GM23248 (cell line): Measurements from ENCODE around the gene SERPINA6. TPM values are rescaled to one million over a fixed set of nuclear protein-coding genes. Genes with fewer than 3 reads are reported as not detected.
"Not testable (repeated sequence)": the region's sequence is repeated elsewhere in the genome, so short reads cannot be mapped to it uniquely, and the experiment has no call there.

Experiments used
- DNase-seq: peaks from one replicate; pipeline ENCODE4 v3.0.0-alpha.2; 2015
- H2AFZ ChIP-seq: fragments of 200-600 bp; sonication (generic); 2 replicates; pipeline ENCODE4 v1.6.1; 2016; ENCODE audit warnings: antibody characterized with exemption
- H3F3A ChIP-seq: fragments of 200-600 bp; sonication (generic); 2 replicates; pipeline ENCODE4 v1.6.1; 2016; ENCODE audit warnings: mild to moderate bottlenecking, antibody characterized with exemption, mixed run types; ENCODE audit not compliant: insufficient read depth
- H3K27ac ChIP-seq: fragments of 200-600 bp; sonication (generic); 2 replicates; pipeline ENCODE4 v1.5.1; 2016; ENCODE audit warnings: mild to moderate bottlenecking
- H3K27me3 ChIP-seq: fragments of 200-600 bp; sonication (generic); replicated peaks from 2 replicates; pipeline ENCODE4 v1.6.1; 2016; ENCODE audit warnings: mild to moderate bottlenecking; ENCODE audit not compliant: insufficient read depth
- H3K36me3 ChIP-seq: fragments of 200-600 bp; sonication (generic); 2 replicates; pipeline ENCODE4 v1.6.1; 2016; ENCODE audit warnings: low read depth, mild to moderate bottlenecking
- H3K4me1 ChIP-seq: fragments of 200-600 bp; sonication (generic); 2 replicates; pipeline ENCODE4 v1.6.1; 2016; ENCODE audit warnings: mild to moderate bottlenecking; ENCODE audit not compliant: insufficient read depth
- H3K4me2 ChIP-seq: fragments of 200-600 bp; sonication (generic); one replicate; pipeline ENCODE4 v1.6.1; 2016; ENCODE audit warnings: mild to moderate bottlenecking; ENCODE audit not compliant: unreplicated experiment
- H3K4me3 ChIP-seq: fragments of 200-600 bp; sonication (generic); 2 replicates; pipeline ENCODE4 v1.5.1; 2016; ENCODE audit warnings: mild to moderate bottlenecking
- H3K79me2 ChIP-seq: fragments of 200-600 bp; sonication (generic); 2 replicates; pipeline ENCODE4 v1.6.1; 2016; ENCODE audit warnings: mild to moderate bottlenecking; ENCODE audit not compliant: insufficient read depth
- H3K9ac ChIP-seq: fragments of 200-600 bp; sonication (generic); 2 replicates; pipeline ENCODE4 v1.6.1; 2016; ENCODE audit warnings: mild to moderate bottlenecking
- H3K9me2 ChIP-seq: fragments of 200-600 bp; sonication (generic); 2 replicates; pipeline ENCODE4 v1.6.1; 2016; ENCODE audit warnings: mixed run types, mild to moderate bottlenecking, moderate library complexity; ENCODE audit not compliant: insufficient read depth
- H3K9me3 ChIP-seq: fragments of 200-600 bp; sonication (generic); one replicate; pipeline ENCODE4 v1.6.1; 2017; ENCODE audit warnings: low read depth
- H4K20me1 ChIP-seq: fragments of 200-600 bp; sonication (generic); 2 replicates; pipeline ENCODE4 v1.6.0; 2016; ENCODE audit not compliant: insufficient read depth
- EZH2 ChIP-seq: fragments of 200-600 bp; sonication (generic); IDR thresholded peaks from 2 replicates; pipeline ENCODE4 v1.6.1; 2018; ENCODE audit warnings: antibody characterized with exemption, mild to moderate bottlenecking; ENCODE audit not compliant: insufficient read depth, poor library complexity, severe bottlenecking
- EZH2phosphoT487 ChIP-seq: fragments of 200-600 bp; sonication (generic); IDR thresholded peaks from 2 replicates; pipeline ENCODE4 v1.6.1; 2018; ENCODE audit warnings: antibody characterized with exemption, moderate library complexity, mild to moderate bottlenecking, low read depth; ENCODE audit not compliant: insufficient read depth
- WGBS, 2 experiments: methylation state at CpG; one replicate each; pipeline ENCODE4 v1.1.6; 2015 to 2017; ENCODE audit warnings: low lambda C conversion rate in 2 of 2, low coverage in 1 of 2; ENCODE audit errors: missing lambda C conversion rate in 2 of 2; 5-methylcytosine and 5-hydroxymethylcytosine counted together
- in situ Hi-C: fragments of 300-500 bp; cut with MboI; formaldehyde crosslinking; loops from 2 replicates; pipeline ENCODE4 v1.15.0; 2020
- polyA plus RNA-seq: library from polyadenylated mRNA; unstranded; fragments of >200 nt; fragmentation: Nextera tagmentation; extraction: Ambion mirVana; gene quantifications from 2 replicates; pipeline ENCODE4 v1.2.1, GENCODE V29; 2016
- total RNA-seq: library from RNA; depleted of rRNA; stranded (reverse); fragments of >200 nt; shearing (Covaris generic); gene quantifications from 2 replicates; pipeline ENCODE4 v1.2.3, GENCODE V29; 2014; rRNA removed

The SERPINA6 gene
- total and polyA plus RNA-seq, 2 experiments from 2014 or later = not detected

DNA sequence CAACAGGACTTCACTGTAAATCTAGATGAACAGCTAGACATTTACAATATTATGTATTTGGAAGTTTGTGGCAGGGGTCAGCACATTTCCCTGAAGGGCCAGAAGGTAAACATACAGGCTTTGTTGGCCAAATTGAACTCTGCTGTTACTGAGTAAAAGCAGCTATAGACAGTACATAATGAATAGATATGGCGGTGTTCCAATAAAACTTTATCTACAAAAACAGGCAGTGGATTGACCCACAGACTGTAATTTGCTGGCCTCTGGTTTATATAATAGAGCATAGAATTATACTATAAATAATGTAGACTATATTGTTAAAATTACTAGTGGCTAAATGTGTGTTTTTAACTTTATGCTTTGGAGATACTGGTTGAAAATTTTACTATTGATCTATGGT lies 55.8 kb downstream of the SERPINA6 start:
- Histone ChIP-seq H3K4me2 (no peak overlapping the region), H3K9me3 (no peaks in the 10 kb centered on the region), H3K9ac (no peak overlapping the region), H4K20me1 (no peaks in the 10 kb centered on the region), H3K9me2 (peaks cover 4% of the 10 kb centered on the region; the same call in 1 of the 2 replicates), H3K4me1 (no peaks in the 10 kb centered on the region), H2AFZ (no peak overlapping the region), H3F3A (no peaks in the 10 kb centered on the region), H3K4me3 (no peak overlapping the region), H3K27ac (no peak overlapping the region), H3K36me3 (no peaks in the 10 kb centered on the region), H3K27me3 (no peaks in the 10 kb centered on the region), H3K79me2 (no peaks in the 10 kb centered on the region)
- WGBS, 2 experiments = 93 to 94% methylated on average over 1 of the region's 1 CpG
- in situ Hi-C loops = no loop called here
- TF ChIP-seq EZH2phosphoT487 (no peak), EZH2 (no peak)
- DNase-seq = no peak

DNA sequence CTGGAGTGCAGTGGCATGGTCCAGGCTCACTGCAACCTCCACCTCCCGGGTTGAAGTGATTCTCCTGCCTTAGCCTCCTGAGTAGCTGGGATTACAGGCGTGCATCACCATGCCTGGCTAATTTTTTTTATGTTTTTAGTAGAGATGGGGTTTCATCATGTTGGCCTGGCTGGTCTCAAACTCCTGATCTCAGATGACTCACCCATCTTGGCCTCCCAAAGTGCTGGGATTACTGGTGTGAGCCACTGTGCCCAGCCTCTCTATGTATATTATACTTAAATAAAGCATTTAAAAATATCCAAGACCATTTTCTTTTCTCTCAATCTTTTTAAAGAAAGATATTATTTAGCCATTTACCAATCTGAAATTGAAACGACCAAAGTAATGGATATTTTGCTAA lies 58.9 kb downstream of the SERPINA6 start:
- in situ Hi-C loops, H3K4me3 ChIP-seq, H3F3A ChIP-seq, H3K79me2 ChIP-seq, H3K9ac ChIP-seq, H3K36me3 ChIP-seq, H3K9me3 ChIP-seq, H3K9me2 ChIP-seq, H3K27me3 ChIP-seq, H2AFZ ChIP-seq, H3K4me2 ChIP-seq, H4K20me1 ChIP-seq, H3K27ac ChIP-seq, H3K4me1 ChIP-seq: not testable (repeated sequence)
- WGBS, 2 experiments = 84 to 87% methylated on average over 3 of the region's 3 CpGs
- DNase-seq = peak; percentile 29

Other genes with a start within 250 kb of the SERPINA6 start
- gene DDX24, start 242.1 kb downstream of the SERPINA6 start, total RNA-seq = 123 and 125 TPM in 2 replicates
- gene DDX24, start 242.1 kb downstream of the SERPINA6 start, polyA plus RNA-seq = 143 and 149 TPM in 2 replicates
- gene IFI27L1, start 242.0 kb downstream of the SERPINA6 start, total RNA-seq = 13.5 and 14.2 TPM in 2 replicates
- 31.8 and 32.6 TPM in 2 replicates for gene IFI27L1, start 242.0 kb downstream of the SERPINA6 start, polyA plus RNA-seq
- gene IFI27, start 212.6 kb downstream of the SERPINA6 start, total RNA-seq = not detected in 2 replicates
- gene IFI27, start 212.6 kb downstream of the SERPINA6 start, polyA plus RNA-seq = not detected in 2 replicates
- gene IFI27L2, start 193.7 kb downstream of the SERPINA6 start, total RNA-seq = 61.7 and 95.3 TPM in 2 replicates
- 161 and 170 TPM in 2 replicates for gene IFI27L2, start 193.7 kb downstream of the SERPINA6 start, polyA plus RNA-seq
- gene PPP4R4, start 149.0 kb downstream of the SERPINA6 start, total RNA-seq = under 0.01 and 0.22 TPM in 2 replicates
- 0.11 TPM in 2 replicates for gene PPP4R4, start 149.0 kb downstream of the SERPINA6 start, polyA plus RNA-seq
- gene SERPINA10, start 30.1 kb downstream of the SERPINA6 start, total RNA-seq = not detected in 2 replicates
- not detected in 2 replicates for gene SERPINA10, start 30.1 kb downstream of the SERPINA6 start, polyA plus RNA-seq
- gene SERPINA2, start 43.4 kb upstream of the SERPINA6 start, total RNA-seq = not detected in 2 replicates
- not detected in 2 replicates for gene SERPINA2, start 43.4 kb upstream of the SERPINA6 start, polyA plus RNA-seq
- 0.65 TPM in 1 of 2 replicates, not detected in the other for gene SERPINA1, start 65.3 kb upstream of the SERPINA6 start, total RNA-seq
- gene SERPINA1, start 65.3 kb upstream of the SERPINA6 start, polyA plus RNA-seq = 0.16 and 0.96 TPM in 2 replicates
- gene SERPINA11, start 129.5 kb upstream of the SERPINA6 start, total RNA-seq = not detected in 2 replicates
- gene SERPINA11, start 129.5 kb upstream of the SERPINA6 start, polyA plus RNA-seq = not detected in 2 replicates
- not detected in 2 replicates for gene SERPINA9, start 152.9 kb upstream of the SERPINA6 start, total RNA-seq
- gene SERPINA9, start 152.9 kb upstream of the SERPINA6 start, polyA plus RNA-seq = 0.14 and 0.31 TPM in 2 replicates
- gene SERPINA12, start 186.1 kb upstream of the SERPINA6 start, total RNA-seq = not detected in 2 replicates
- not detected in 2 replicates for gene SERPINA12, start 186.1 kb upstream of the SERPINA6 start, polyA plus RNA-seq
- not detected in 2 replicates for gene SERPINA4, start 238.1 kb upstream of the SERPINA6 start, total RNA-seq
- gene SERPINA4, start 238.1 kb upstream of the SERPINA6 start, polyA plus RNA-seq = not detected in 2 replicates